Inferior parietal cortex (tissue), 1 donor: ENCODE results near the gene C17orf114.

Experiments used
- DNase-seq: peaks from one replicate; pipeline ENCODE4 v3.0.0-alpha.2; 2016; ENCODE audit errors: extremely low spot score

C17orf114 gene

GRCh38 chr17:4823373-4824089, 21.4 kb upstream of the C17orf114 start:
- no peak for DNase-seq

GRCh38 chr17:4822835-4823234, 20.7 kb upstream of the C17orf114 start:
- no peak for DNase-seq

- no peak for DNase-seq
These were observed 16.1 kb upstream of the C17orf114 start for GRCh38 chr17:4818276-4818675.

- no peak for DNase-seq
These were observed 14.7 kb upstream of the C17orf114 start for GRCh38 chr17:4816826-4817225.

- DNase-seq = no peak
These were observed 13.0 kb upstream of the C17orf114 start for GRCh38 chr17:4815043-4815675.

GRCh38 chr17:4812690-4813089, 10.6 kb upstream of the C17orf114 start:
- no peak for DNase-seq

- no peak for DNase-seq
These were observed 9.3 kb upstream of the C17orf114 start for GRCh38 chr17:4811471-4811870.

GRCh38 chr17:4810696-4811290, 8.7 kb upstream of the C17orf114 start:
- no peak for DNase-seq

GRCh38 chr17:4808378-4808767, 6.2 kb upstream of the C17orf114 start:
- peak; percentile 56 for DNase-seq

- no peak for DNase-seq
These were observed 5.7 kb upstream of the C17orf114 start for GRCh38 chr17:4807605-4808377.

GRCh38 chr17:4806777-4807604, 4.9 kb upstream of the C17orf114 start, which contains the start of gene PLD2:
Gene PLD2 (plus strand): TSS chr17:4807152. CDS start chr17:4807773, 621 bp downstream.
- peak; percentile 46 for DNase-seq

GRCh38 chr17:4806456-4806776, 4.3 kb upstream of the C17orf114 start:
- DNase-seq = no peak

GRCh38 chr17:4800462-4801196, 1.5 kb downstream of the C17orf114 start:
- no peak for DNase-seq

GRCh38 chr17:4796552-4796920, 5.6 kb downstream of the C17orf114 start:
- DNase-seq = no peak

GRCh38 chr17:4795168-4795567, 7.0 kb downstream of the C17orf114 start:
- DNase-seq = no peak

- no peak for DNase-seq
These were observed 11.4 kb downstream of the C17orf114 start for GRCh38 chr17:4790705-4791088.

GRCh38 chr17:4789951-4790704, 12.0 kb downstream of the C17orf114 start:
- DNase-seq = peak; percentile 86

GRCh38 chr17:4789701-4789950, 12.5 kb downstream of the C17orf114 start:
- DNase-seq = no peak

GRCh38 chr17:4788807-4789700, 13.1 kb downstream of the C17orf114 start, which contains the start of gene GLTPD2:
Gene GLTPD2 (plus strand): TSS chr17:4788964. CDS start chr17:4789012, 48 bp downstream.
- no peak for DNase-seq
